SH-SY5Y (cell line): ENCODE results near the gene MACROH2A1.

Source experiments
- GATA2 ChIP-seq: IDR thresholded peaks from 2 replicates; pipeline ENCODE4 v1.6.1; 2011; ENCODE audit warnings: mild to moderate bottlenecking, low read depth, low read length
- GATA3 ChIP-seq: IDR thresholded peaks from 2 replicates; pipeline ENCODE4 v1.6.1; 2011; ENCODE audit warnings: low read depth, mild to moderate bottlenecking, low read length, moderate library complexity

DNA sequence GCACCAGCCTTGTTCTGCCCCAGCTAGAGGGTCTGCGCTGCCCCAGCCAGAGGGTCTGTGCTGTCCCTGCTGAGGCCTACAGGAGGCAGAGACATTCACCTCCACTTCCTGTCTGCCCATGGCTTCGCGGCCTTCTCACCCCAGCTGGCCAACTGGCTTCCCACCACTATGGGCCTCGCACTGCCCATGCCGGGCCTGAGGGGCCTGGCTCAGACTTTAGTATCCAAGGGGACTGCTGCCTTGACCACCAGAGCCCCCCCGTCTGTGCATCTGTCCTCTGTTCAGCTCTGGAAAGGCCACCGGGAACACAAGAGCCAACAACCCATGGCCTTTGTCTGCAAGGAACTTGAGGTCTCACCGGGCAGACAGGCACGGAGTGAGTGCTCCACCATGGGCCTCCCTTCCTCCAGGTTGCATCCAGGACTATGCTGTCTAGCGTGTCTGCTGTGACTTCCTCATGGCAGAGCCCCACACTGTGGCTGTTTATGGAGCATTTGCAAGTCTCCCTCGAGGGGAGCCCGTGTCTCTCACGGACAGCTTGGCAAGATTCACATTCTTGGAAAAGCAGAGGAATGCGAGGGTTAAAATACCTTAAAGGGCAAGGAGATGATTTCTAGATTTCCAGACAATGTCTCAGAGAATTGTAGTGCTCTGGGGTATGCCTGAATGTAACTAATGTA lies 46.4 kb upstream of the MACROH2A1 start:
- no peak for TF ChIP-seq GATA2
- TF ChIP-seq GATA3 = no peak
